Inflammatory macrophage (primary cell): ENCODE results near the gene SLC9A8.

Experiments
- DNase-seq, 2 donors: peaks; one replicate each; pipeline ENCODE4 v3.0.0-alpha.2; 2020 to 2022

The SLC9A8 gene

GRCh38 chr20:49880177-49880576, 67.5 kb downstream of the SLC9A8 start:
- no peak for DNase-seq

- no peak for DNase-seq
Observed at GRCh38 chr20:49880724-49881445, 68.3 kb downstream of the SLC9A8 start.

- DNase-seq, result no peak
Observed at GRCh38 chr20:49882171-49882970, 69.7 kb downstream of the SLC9A8 start.

- DNase-seq, result no peak
Observed at GRCh38 chr20:49883246-49883802, 70.7 kb downstream of the SLC9A8 start.

GRCh38 chr20:49885558-49886332, 73.1 kb downstream of the SLC9A8 start:
- DNase-seq, result no peak

- DNase-seq, result no peak
Observed at GRCh38 chr20:49886571-49887213, 74.1 kb downstream of the SLC9A8 start.

GRCh38 chr20:49887251-49888211, 74.9 kb downstream of the SLC9A8 start:
- DNase-seq, result peak in 1 of 2 donors; percentile 47

- peak; percentile 48 to 56 for DNase-seq
Observed at GRCh38 chr20:49888212-49889000, 75.8 kb downstream of the SLC9A8 start.

- DNase-seq, result peak; percentile 27 to 52
Observed at GRCh38 chr20:49889001-49889934, 76.6 kb downstream of the SLC9A8 start.

- DNase-seq, result no peak
Observed at GRCh38 chr20:49889935-49890333, 77.3 kb downstream of the SLC9A8 start.

- DNase-seq, result peak in 1 of 2 donors; percentile 37
Observed at GRCh38 chr20:49890471-49891361, 78.1 kb downstream of the SLC9A8 start.

GRCh38 chr20:49891476-49892110, 79.0 kb downstream of the SLC9A8 start:
- DNase-seq, result no peak

GRCh38 chr20:49892260-49892659, 79.6 kb downstream of the SLC9A8 start:
- no peak for DNase-seq

- no peak for DNase-seq
Observed at GRCh38 chr20:49892817-49893216, 80.2 kb downstream of the SLC9A8 start.

GRCh38 chr20:49893242-49894072, 80.8 kb downstream of the SLC9A8 start:
- peak; percentile 68 to 78 for DNase-seq

- DNase-seq, result peak; percentile 15 to 18
Observed at GRCh38 chr20:49894073-49894470, 81.4 kb downstream of the SLC9A8 start.
